ENCODE measurements around the gene FLYWCH2.

FLYWCH2 gene

DNA sequence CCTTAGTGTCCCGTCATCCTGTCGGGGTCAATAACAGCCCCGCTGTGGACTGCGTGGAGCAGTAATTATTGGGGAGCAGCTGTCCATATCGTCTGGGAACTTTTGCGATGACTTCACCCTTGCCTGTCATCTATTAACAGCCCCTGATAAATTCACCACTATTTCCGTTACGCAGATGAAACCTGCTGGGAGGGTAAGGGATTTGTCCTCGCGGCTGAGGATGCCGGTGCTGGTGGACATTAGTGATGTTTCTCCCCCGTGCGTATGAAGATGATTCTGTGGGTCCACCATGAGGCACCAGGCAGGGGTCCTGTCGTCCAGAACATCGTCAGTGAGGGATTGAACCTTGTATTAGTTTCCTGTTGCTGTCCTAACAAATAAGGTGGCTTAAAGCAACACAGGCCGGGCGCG lies 1.0 kb downstream of the FLYWCH2 start:
- DNase-seq: no peak

GRCh38 chr16:2894231-2894630 lies 11.2 kb downstream of the FLYWCH2 start:
- no peak for DNase-seq

DNA sequence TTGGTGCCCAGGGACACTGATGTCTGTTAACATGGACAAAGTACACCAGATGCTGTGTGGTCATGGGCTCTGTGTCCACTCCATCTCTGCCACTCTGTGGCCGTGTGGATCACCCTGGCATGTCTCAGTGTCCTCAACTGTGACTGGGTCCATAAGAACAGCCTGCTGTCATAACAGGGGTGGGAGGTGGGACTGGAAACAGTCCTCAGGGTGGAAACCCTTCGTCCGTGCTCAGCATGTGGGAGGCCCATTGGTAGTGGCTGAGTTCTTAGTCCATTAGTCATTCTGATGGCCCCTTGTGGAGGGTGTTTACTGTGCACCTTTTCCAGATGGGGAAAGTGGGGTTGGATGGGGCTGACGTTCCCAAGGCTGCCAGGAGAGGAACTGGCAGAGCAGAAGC lies 12.8 kb downstream of the FLYWCH2 start:
- DNase-seq: no peak

DNA sequence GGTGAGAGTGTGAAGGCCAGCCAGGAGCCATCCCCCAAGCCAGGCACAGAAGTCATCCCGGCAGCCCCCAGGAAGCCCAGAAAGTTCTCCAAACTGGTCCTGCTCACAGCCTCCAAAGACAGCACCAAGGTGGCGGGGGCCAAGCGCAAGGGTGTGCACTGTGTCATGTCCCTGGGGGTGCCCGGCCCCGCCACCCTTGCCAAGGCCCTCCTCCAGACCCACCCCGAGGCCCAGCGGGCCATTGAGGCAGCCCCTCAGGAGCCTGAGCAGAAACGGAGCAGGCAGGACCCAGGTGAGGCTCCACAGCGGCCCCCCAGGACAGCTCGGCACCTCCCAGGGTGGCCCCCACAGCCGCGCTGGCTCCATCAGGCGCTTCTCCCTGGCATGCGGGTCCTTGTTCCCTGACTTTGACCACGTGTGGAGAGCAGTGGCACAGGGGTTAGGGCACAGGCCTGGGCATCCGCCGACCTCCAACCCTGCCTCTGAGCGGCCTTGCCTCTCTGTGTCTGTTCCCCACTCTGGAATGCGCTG lies 13.5 kb downstream of the FLYWCH2 start:
- DNase-seq: no peak

DNA sequence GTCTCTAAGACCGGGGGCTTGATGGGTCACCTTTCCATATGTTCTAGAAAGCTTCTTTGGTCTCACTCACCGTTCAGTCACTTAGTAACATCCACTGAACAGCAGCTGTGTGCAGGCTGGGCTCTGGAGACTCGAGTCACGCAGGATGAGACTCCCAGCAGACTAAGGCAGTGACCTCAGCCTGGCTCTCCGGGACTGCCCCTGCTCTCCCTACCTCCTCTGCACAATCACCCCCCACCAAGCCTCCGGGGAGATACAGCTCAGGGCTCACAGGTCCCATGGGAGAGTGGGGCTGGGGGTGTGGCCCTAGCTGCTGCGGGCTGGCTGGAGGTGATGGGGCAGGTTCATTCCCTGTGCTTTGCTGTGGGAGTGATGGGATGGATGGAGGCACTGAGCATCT lies 14.1 kb downstream of the FLYWCH2 start:
- DNase-seq: no peak

GRCh38 chr16:2898831-2899563 lies 16.0 kb downstream of the FLYWCH2 start:
- no peak for DNase-seq

- DNase-seq: no peak
These were observed 16.6 kb downstream of the FLYWCH2 start for GRCh38 chr16:2899564-2900072.

- DNase-seq: no peak
These were observed 17.6 kb downstream of the FLYWCH2 start for GRCh38 chr16:2900526-2901075.

DNA sequence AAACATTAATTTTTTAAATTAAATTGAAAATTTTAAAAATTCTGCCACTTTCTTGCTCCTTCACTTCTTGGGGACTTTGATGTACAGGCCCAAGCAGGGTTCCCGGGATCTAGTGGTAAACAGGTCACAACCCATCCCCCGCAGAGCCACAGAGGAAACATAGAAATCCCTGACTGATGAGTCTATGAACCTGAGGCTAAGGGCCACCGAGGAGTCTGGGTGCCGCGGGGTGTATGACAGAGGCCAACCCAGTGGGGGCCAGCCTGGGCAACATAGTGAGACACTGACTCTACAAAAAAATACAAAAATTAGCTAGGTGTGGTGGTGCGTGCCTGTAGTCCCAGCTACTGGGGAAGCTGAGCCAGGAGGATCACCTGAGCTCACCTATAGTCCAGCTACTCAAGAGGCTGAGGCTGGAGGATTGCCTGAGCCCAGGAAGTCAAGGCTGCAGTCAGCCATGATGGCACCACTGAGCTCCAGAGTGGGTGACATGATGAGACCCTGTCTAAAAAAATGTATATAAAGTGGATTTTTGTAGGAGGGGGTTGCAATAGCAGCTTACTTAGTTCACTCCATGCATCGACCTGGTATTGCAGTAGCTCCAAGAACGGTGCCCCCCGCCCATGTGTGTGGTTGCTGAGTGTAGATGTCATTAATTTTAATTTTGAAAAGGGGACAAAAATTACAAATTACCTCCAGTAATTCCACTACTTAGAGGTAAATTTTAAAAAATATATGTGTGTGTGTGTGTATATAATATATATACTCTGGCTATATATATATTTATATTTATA lies 19.5 kb downstream of the FLYWCH2 start:
- DNase-seq: no peak

- peak; percentile 89 for DNase-seq
These were observed 21.3 kb downstream of the FLYWCH2 start for GRCh38 chr16:2904100-2904921.

GRCh38 chr16:2904922-2905240 lies 21.9 kb downstream of the FLYWCH2 start:
- no peak for DNase-seq

DNA sequence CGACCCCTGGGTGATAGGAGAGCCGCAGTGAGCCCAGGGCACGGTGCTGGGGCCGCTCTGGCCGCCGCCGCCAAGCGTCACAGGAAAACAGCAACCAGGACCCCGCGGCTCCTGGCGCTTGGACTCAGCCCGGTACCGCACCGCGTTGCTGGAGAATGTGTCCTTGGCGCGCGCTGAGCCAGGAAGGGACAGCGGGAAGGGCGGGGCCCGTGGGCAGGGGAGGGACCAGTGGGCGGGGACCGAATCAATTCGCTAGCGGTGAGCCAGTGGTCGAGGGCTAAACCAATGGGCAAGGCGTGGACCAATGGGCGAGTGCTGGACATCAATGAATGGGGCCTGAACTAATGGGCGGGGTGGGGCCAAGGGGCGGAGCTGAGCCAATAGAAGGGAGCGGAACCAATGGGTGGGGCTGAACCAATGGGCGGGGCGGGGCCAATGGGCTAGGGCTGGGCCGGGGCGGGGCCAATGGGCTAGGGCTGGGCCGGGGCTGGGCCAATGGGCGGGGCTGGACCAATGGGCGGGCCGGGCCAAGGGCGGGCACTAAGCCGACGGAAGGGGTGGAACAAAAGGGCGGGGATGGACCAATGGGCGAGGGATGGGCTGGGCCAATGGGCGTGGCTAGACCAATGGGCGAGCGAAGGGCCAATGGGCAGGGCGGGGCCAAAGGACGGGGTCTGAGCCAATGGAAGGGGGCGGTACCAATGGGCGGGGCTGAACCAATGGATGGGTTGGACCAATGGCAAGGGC lies 22.4 kb downstream of the FLYWCH2 start:
- DNase-seq: peak; percentile 100

GRCh38 chr16:2905988-2906387 lies 23.0 kb downstream of the FLYWCH2 start:
- no peak for DNase-seq

- DNase-seq: peak; percentile 64
These were observed 24.2 kb downstream of the FLYWCH2 start for GRCh38 chr16:2907084-2907753.

GRCh38 chr16:2910441-2910969 lies 27.5 kb downstream of the FLYWCH2 start:
- DNase-seq: no peak

DNA sequence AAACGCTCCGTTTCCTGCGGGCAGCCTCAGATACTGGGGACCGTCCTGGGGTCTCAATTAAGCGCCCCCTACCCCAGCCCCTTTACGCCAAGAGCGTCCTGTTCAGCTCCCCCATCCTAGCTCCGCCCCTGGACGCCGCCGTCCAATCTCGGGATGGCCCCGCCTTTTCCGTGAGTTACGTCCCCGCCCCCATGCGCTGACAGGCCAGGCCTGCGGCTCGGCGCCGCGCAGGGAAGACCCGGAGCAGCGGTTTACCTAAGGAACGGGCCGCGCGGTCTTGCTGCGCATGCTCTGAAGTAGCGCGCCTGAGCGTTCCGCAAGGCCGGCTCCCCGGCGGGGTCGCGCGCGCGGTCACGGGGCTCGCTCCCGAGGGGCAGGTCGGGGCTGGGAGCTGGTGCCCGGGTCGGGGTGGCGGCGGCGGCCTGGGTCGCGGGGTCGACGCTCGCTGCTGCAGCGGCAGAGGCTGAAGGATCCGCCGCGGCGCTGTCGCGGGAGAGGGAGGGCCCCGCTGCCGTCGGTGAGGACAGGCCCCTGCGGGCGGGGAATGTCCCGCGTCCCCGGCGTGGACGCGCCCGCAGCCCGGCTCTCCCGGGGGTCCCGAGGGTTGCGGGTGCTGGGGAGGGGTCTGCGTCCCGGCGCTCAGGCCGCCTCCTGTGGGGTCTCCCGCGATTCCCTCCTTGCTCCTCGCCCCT lies 28.8 kb downstream of the FLYWCH2 start, which contains the start of gene FLYWCH1:
TSS of gene FLYWCH1 (plus strand) at position 294 of the 692 bp plus-strand sequence. CDS start 17,755 bp downstream, outside the sequence.
- peak; percentile 100 for DNase-seq

GRCh38 chr16:2912330-2913199 lies 29.6 kb downstream of the FLYWCH2 start:
- DNase-seq: peak; percentile 41

DNA sequence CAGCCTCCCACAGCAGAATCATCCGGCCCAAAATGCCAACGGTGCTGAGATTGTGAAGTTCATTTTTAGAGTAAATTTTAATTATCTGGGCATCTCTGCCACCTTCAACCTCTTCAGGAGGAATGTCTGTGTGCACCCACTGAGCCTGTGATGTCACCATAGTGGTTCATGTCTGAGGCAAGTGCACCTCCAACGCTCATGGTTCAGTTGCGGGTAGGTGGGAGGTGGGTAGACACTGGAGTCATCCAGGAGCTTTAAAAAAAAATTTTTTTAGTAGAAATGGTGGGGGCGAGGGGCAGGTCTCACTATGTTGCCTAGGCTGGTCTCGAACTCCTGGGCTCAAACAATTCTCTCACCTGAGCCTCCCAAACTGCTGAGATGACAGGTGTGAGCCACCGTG lies 30.6 kb downstream of the FLYWCH2 start:
- no peak for DNase-seq

DNA sequence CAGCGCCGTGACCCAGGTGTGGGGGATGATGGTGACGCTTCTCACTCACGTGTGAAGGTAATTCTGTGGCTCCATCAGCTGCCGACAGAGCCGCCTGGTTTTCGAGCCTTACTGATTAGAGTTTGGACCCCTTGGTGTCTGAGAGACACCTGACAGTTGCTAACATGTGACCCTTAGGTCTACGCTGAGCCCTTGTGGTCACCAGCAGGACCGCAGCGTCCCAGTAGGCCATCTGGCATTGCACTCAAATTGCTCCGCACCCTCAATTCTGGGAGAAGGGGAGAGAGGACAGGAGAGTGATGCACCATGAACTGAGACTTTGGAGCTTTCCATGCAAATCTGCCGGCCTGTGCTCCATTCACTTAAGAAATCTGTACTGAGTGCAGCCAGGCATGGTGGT lies 31.2 kb downstream of the FLYWCH2 start:
- DNase-seq: no peak

Data from RPMI8226 (cell line).